BLaER1 (cell line): ENCODE data around the gene KDM8.

Source experiments
- H3K27ac ChIP-seq: shearing (Covaris generic); formaldehyde crosslinking; 2 replicates; pipeline ENCODE4 v1.8.1; 2022
- H3K27me3 ChIP-seq: shearing (Covaris generic); formaldehyde crosslinking; 2 replicates; pipeline ENCODE4 v1.8.1; 2022
- H3K36me3 ChIP-seq: shearing (Covaris generic); formaldehyde crosslinking; 2 replicates; pipeline ENCODE4 v1.8.1; 2022
- H3K4me1 ChIP-seq: shearing (Covaris generic); formaldehyde crosslinking; 2 replicates; pipeline ENCODE4 v1.8.1; 2022
- H3K4me2 ChIP-seq: shearing (Covaris generic); formaldehyde crosslinking; 2 replicates; pipeline ENCODE4 v1.8.1; 2022
- H3K4me3 ChIP-seq: shearing (Covaris generic); formaldehyde crosslinking; 2 replicates; pipeline ENCODE4 v1.8.1; 2022
- H3K9ac ChIP-seq: shearing (Covaris generic); formaldehyde crosslinking; 2 replicates; pipeline ENCODE4 v1.8.1; 2022
- H3K9me3 ChIP-seq: shearing (Covaris generic); formaldehyde crosslinking; 2 replicates; pipeline ENCODE4 v1.8.1; 2022
- H4K20me1 ChIP-seq: shearing (Covaris generic); formaldehyde crosslinking; 2 replicates; pipeline ENCODE4 v1.8.1; 2022
- Cebpa-rat ChIP-seq: shearing (Covaris generic); IDR thresholded peaks from 2 replicates; pipeline ENCODE4 v1.8.1; 2022

The KDM8 gene

GRCh38 chr16:27270349-27270748, 67.0 kb downstream of the KDM8 start:
- TF ChIP-seq Cebpa-rat, result no peak
- Histone ChIP-seq H3K36me3 (no peaks in the 10 kb centered on the region), H4K20me1 (no peaks in the 10 kb centered on the region), H3K9me3 (no peaks in the 10 kb centered on the region), H3K27me3 (no peaks in the 10 kb centered on the region), H3K4me2 (no peak overlapping the region), H3K4me3 (no peak overlapping the region), H3K9ac (no peak overlapping the region), H3K27ac (no peak overlapping the region), H3K4me1 (peaks cover 43% of the 10 kb centered on the region)
